PFSK-1 (cell line): Measurements from ENCODE around the gene GRIA3.

Source experiments
- FOXP2 ChIP-seq: optimal IDR thresholded peaks from 2 replicates; pipeline ENCODE3; 2011; ENCODE audit warnings: borderline replicate concordance, control low read depth, inconsistent platforms; ENCODE audit not compliant: insufficient read depth; ENCODE audit errors: extremely low read length, extremely low read depth
- POLR2AphosphoS5 ChIP-seq: IDR thresholded peaks from 2 replicates; pipeline ENCODE4 v1.6.1; 2012; ENCODE audit warnings: low read depth, mild to moderate bottlenecking, control low read depth, low read length, moderate library complexity
- SIN3A ChIP-seq: IDR thresholded peaks from 2 replicates; pipeline ENCODE4 v1.6.1; 2012; ENCODE audit warnings: mild to moderate bottlenecking, low read length, moderate library complexity, borderline replicate concordance; ENCODE audit not compliant: insufficient read depth
- TAF1 ChIP-seq: IDR thresholded peaks from 2 replicates; pipeline ENCODE4 v1.6.1; 2012; ENCODE audit warnings: low read length, control low read depth, borderline replicate concordance; ENCODE audit not compliant: insufficient read depth
- TF ChIP-seq, protein P1 (sequence below), 2 experiments: IDR thresholded peaks; 2 replicates each; pipeline versions ENCODE4 v1.6.1 to v1.8.0; 2011 to 2012; ENCODE audit warnings: low read depth in 2 of 2, low read length in 2 of 2, control low read depth in 1 of 2, inconsistent platforms in 1 of 2, mild to moderate bottlenecking in 1 of 2, moderate library complexity in 1 of 2; ENCODE audit not compliant: insufficient read depth in 1 of 2

Gene GRIA3

DNA sequence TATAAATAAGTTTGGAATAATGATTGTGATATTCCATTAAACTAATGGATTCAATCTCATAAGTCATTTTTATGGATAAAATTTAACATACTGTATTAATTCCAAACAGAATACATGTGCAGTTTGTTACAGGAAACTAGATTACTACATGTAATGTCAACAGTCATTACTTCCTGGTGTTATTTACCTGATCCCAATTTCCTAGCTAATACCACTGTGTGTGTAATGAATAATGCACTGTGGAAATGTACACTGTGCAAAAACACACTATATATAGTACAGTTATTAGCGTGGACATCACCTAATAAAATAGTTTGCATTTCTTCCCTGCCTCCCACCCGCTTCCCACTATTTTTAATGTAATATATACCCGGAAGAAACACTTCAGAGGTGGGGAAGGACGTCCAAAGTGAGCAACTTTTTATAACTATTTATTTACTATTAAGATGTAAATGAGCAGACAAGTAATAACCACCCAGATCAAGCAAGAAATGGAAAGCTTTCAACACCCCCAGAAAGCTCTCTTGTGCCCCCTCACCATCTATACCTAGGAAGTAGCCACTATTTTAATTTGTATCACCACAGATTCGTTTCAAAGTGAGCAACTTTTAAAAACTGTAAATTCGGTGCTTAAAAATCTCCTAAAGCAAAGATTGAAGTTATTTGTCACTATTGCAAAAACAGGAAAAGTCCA is 329.7 kb downstream of the GRIA3 start:
- TF ChIP-seq SIN3A (no peak), FOXP2 (no peak), POLR2AphosphoS5 (no peak), TAF1 (no peak)
- TF ChIP-seq, protein P1, sequence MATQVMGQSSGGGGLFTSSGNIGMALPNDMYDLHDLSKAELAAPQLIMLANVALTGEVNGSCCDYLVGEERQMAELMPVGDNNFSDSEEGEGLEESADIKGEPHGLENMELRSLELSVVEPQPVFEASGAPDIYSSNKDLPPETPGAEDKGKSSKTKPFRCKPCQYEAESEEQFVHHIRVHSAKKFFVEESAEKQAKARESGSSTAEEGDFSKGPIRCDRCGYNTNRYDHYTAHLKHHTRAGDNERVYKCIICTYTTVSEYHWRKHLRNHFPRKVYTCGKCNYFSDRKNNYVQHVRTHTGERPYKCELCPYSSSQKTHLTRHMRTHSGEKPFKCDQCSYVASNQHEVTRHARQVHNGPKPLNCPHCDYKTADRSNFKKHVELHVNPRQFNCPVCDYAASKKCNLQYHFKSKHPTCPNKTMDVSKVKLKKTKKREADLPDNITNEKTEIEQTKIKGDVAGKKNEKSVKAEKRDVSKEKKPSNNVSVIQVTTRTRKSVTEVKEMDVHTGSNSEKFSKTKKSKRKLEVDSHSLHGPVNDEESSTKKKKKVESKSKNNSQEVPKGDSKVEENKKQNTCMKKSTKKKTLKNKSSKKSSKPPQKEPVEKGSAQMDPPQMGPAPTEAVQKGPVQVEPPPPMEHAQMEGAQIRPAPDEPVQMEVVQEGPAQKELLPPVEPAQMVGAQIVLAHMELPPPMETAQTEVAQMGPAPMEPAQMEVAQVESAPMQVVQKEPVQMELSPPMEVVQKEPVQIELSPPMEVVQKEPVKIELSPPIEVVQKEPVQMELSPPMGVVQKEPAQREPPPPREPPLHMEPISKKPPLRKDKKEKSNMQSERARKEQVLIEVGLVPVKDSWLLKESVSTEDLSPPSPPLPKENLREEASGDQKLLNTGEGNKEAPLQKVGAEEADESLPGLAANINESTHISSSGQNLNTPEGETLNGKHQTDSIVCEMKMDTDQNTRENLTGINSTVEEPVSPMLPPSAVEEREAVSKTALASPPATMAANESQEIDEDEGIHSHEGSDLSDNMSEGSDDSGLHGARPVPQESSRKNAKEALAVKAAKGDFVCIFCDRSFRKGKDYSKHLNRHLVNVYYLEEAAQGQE (IDR thresholded peaks at IDR 0.05; ENCODE audit: insufficient read depth in 1 of 2, low read depth in 2 of 2, low read length in 2 of 2) = no peak

DNA sequence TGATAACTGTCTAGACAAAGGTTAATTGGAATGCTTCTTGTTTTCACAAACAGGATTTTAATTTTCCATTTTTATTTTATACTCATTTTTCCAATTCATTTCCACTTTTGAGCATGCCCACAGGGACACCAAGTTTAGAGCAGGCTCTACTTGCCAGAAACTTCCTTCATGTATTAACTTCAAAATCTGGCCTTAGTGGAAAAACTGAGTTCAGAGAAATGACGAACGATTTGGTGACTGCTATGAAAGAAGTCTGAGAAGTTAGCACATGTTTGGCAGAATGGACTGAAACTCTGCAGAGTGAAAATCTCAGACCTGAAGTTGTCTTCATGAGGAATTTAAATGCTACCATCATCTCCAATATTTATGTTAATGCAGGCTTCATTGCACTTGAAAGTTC is 334.7 kb downstream of the GRIA3 start:
- TF ChIP-seq, protein P1 (IDR thresholded peaks at IDR 0.05; ENCODE audit: insufficient read depth in 1 of 2, low read depth in 2 of 2, low read length in 2 of 2) = no peak
- no peak for TF ChIP-seq TAF1
- TF ChIP-seq FOXP2 = no peak
- no peak for TF ChIP-seq SIN3A

DNA sequence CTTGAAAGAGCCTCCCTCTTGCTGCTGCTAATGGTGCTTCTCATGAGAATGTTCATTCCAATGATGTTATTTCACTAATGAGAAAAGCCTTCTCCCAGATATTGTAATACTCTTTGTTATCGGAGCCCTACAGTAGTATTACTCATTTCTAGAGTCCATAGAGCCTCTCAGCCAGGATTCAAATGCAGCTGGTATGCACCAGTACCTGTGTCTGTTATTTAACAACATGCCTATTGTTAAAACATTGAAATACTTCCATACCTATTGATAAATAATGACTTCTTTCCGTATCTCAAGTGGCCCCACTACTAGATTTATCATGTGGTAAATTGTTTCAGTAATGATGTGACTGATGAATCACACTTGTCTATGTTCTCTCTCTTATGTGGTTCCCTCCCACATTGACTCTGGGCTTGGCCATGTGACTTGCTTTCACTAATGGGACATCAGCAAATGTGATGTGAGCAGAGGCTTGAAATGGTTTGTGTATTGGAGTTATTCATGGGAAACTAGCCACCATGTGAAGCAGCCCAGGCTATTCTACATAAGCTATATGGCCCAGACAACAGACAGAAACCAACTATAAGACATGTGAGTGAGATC is 341.1 kb downstream of the GRIA3 start:
- TF ChIP-seq FOXP2 = no peak
- TF ChIP-seq TAF1 = no peak
- TF ChIP-seq, protein P1 (IDR thresholded peaks at IDR 0.05; ENCODE audit: insufficient read depth in 1 of 2, low read depth in 2 of 2, low read length in 2 of 2) = no peak
- no peak for TF ChIP-seq SIN3A
- no peak for TF ChIP-seq POLR2AphosphoS5
